HepG2 (cell line): ENCODE data around the gene VEGFA. TPM values are rescaled to one million over a fixed set of nuclear protein-coding genes. Genes with fewer than 3 reads are reported as not detected.

Experiments
- ATAC-seq: fragments of 200-7000 bp; cut with Tn5 transposase; 3 replicates; pipeline ENCODE4 v1.9.1; 2020; ENCODE audit warnings: mild to moderate bottlenecking, moderate library complexity
- BruUV-seq: library from RNA; stranded (reverse); fragments of 400-500 nt; replicated peaks from 2 replicates; lab custom pipeline; 2021; lab: Mats Ljungman, UMichigan
- CTCF ChIA-PET: fragments of 300-600 bp; formaldehyde crosslinking; extraction: SDS; loops from one replicate; lab custom pipeline; 2021; ENCODE audit warnings: low total read pairs, inconsistent platforms, low intra/inter-chr PET ratio; lab: Yijun Ruan, JAX
- POLR2A ChIA-PET: fragments of 350-600 bp; sonication (Branson Sonifier 250); formaldehyde crosslinking; loops from one replicate; lab custom pipeline; 2020; ENCODE audit warnings: antibody characterized with exemption, inconsistent platforms; lab: Yijun Ruan, JAX
- DNase-seq: peaks from one replicate; pipeline ENCODE4 v3.0.0-alpha.2; 2015; ENCODE audit warnings: low spot score
- FAIRE-seq: peaks from 3 replicates; lab custom pipeline; 2011; peaks lifted over from hg19 to GRCh38; lab: Jason Lieb, UNC
- H2AFZ ChIP-seq: one replicate; pipeline ENCODE4 v1.6.1; 2011; ENCODE audit warnings: low read length, inconsistent platforms
- H3K27ac ChIP-seq: fragments of 300-600 bp; 3 replicates; pipeline ENCODE4 v1.8.0; 2011; ENCODE audit warnings: mixed run types, mild to moderate bottlenecking, mixed read lengths, low read length, inconsistent platforms; ENCODE audit not compliant: insufficient read depth; ENCODE audit errors: extremely low read length
- H3K27me3 ChIP-seq, 2 experiments: fragments of 200-600 bp in 1 of 2; 2 replicates in 1 of 2; 3 replicates in 1 of 2; pipeline versions ENCODE4 v1.6.0 to v1.8.0; 2011; ENCODE audit warnings: low read length in 2 of 2, mild to moderate bottlenecking in 2 of 2, moderate library complexity in 2 of 2, inconsistent platforms in 1 of 2; ENCODE audit not compliant: insufficient read depth in 2 of 2, control insufficient read depth in 1 of 2
- H3K36me3 ChIP-seq, 2 experiments: fragments of 200-600 bp in 1 of 2; replicated peaks in 1 of 2; 2 replicates in 1 of 2; 3 replicates in 1 of 2; pipeline versions ENCODE4 v1.5.1 to v1.8.0; 2011; ENCODE audit warnings: low read length in 2 of 2, inconsistent platforms in 1 of 2; ENCODE audit not compliant: insufficient read depth in 2 of 2, control insufficient read depth in 1 of 2
- H3K4me1 ChIP-seq: 2 replicates; pipeline ENCODE4 v1.5.1; 2012; ENCODE audit warnings: low read length, inconsistent platforms; ENCODE audit not compliant: insufficient read depth
- H3K4me2 ChIP-seq: 2 replicates; pipeline ENCODE4 v1.6.0; 2011; ENCODE audit warnings: low read depth, low read length, inconsistent platforms
- H3K4me3 ChIP-seq, 3 experiments: fragments of 200-600 bp in 1 of 3; sonication (generic), shearing (Covaris generic) in 1 of 3; replicated peaks in 1 of 3; 2 replicates each; pipeline ENCODE4 v1.5.1; 2011 to 2016; ENCODE audit warnings: low read length in 3 of 3, inconsistent platforms in 2 of 3, low read depth in 2 of 3, mild to moderate bottlenecking in 2 of 3, control low read depth in 1 of 3, mixed read lengths in 1 of 3; ENCODE audit not compliant: insufficient read depth in 1 of 3
- H3K79me2 ChIP-seq: one replicate; pipeline ENCODE4 v1.6.1; 2011; ENCODE audit warnings: low read length, inconsistent platforms; ENCODE audit not compliant: insufficient read depth
- H3K9ac ChIP-seq: 2 replicates; pipeline ENCODE4 v1.6.0; 2011; ENCODE audit warnings: mild to moderate bottlenecking, low read depth, low read length, inconsistent platforms; ENCODE audit not compliant: insufficient read depth
- H3K9me3 ChIP-seq: 2 replicates; pipeline ENCODE4 v1.5.1; 2012; ENCODE audit warnings: mild to moderate bottlenecking, low read length
- H4K20me1 ChIP-seq: 2 replicates; pipeline ENCODE4 v1.6.0; 2011; ENCODE audit warnings: inconsistent platforms, mild to moderate bottlenecking, low read length, moderate library complexity; ENCODE audit not compliant: insufficient read depth
- ATF6 ChIP-seq: sonication (generic); formaldehyde crosslinking; conservative IDR thresholded peaks from 2 replicates; pipeline ENCODE4 v1.4.0; 2020; ENCODE audit warnings: missing genetic modification reagents
- CHD2 ChIP-seq: IDR thresholded peaks from 2 replicates; pipeline ENCODE4 v1.6.1; 2011; ENCODE audit warnings: low read depth, low read length, improper control_type of control experiment
- SMYD3 ChIP-seq: sonication (generic); formaldehyde crosslinking; IDR thresholded peaks from 2 replicates; pipeline ENCODE4 v1.8.1; 2023; ENCODE audit warnings: mild to moderate bottlenecking, missing genetic modification reagents
- SRY ChIP-seq: sonication (generic); formaldehyde crosslinking; IDR thresholded peaks from 2 replicates; pipeline ENCODE4 v1.8.0; 2022; ENCODE audit warnings: mild to moderate bottlenecking, missing genetic modification reagents
- ZBTB26 ChIP-seq: IDR thresholded peaks from 2 replicates; pipeline ENCODE4 v1.6.1; 2016; ENCODE audit warnings: missing compliant biosample characterization, missing genetic modification reagents, borderline replicate concordance
- ZNF569 ChIP-seq: sonication (generic); formaldehyde crosslinking; IDR thresholded peaks from 2 replicates; pipeline ENCODE4 v1.5.0; 2020; ENCODE audit warnings: mild to moderate bottlenecking, missing genetic modification reagents, moderate library complexity, borderline replicate concordance
- ZNF772 ChIP-seq: sonication (generic); formaldehyde crosslinking; IDR thresholded peaks from 2 replicates; pipeline ENCODE4 v1.5.0; 2020; ENCODE audit warnings: mild to moderate bottlenecking, missing genetic modification reagents
- WGBS: methylation state at CpG from one replicate; pipeline ENCODE4 v1.1.6; 2017; ENCODE audit warnings: low lambda C conversion rate; 5-methylcytosine and 5-hydroxymethylcytosine counted together
- in situ Hi-C: cut with HindIII; loops from 2 replicates; pipeline ENCODE4 v1.10.0; 2017; ENCODE audit warnings: low pct_unique_long_range_greater_than_20kb; ENCODE audit not compliant: extremely low pct_ligation_motif_present
- intact Hi-C: fragments of 100-400 bp; cut with micrococcal nuclease; formaldehyde crosslinking; loops from one replicate; pipeline ENCODE4 v1.10.0; 2022; ENCODE audit not compliant: unreplicated experiment
- polyA plus RNA-seq, 8 experiments: library from polyadenylated mRNA; depleted of rRNA in 3 of 8; stranded (reverse) in 7 of 8; unstranded in 1 of 8; fragments of >200 nt; fragmentation: Illumina TruSeq in 4 of 8; extraction: Trizol in 4 of 8; gene quantifications; 2 replicates each; pipeline versions ENCODE4 v1.2.1 to v1.2.3, GENCODE V29; 2011 to 2016; ENCODE audit warnings: low read depth in 4 of 8, missing spikeins in 1 of 8, mixed read lengths in 1 of 8; ENCODE audit not compliant: insufficient read depth in 1 of 8
- total RNA-seq, 5 experiments: library from RNA; depleted of rRNA; stranded (reverse); fragments of >200 nt; fragmentation: Illumina TruSeq; extraction: Trizol; gene quantifications; 2 replicates each; pipeline ENCODE4 v1.2.3, GENCODE V29; 2016; ENCODE audit warnings: low read depth in 1 of 5
- TF ChIP-seq, protein P1 (sequence below): sonication (generic); formaldehyde crosslinking; IDR thresholded peaks from 2 replicates; pipeline ENCODE4 v1.4.0; 2020; ENCODE audit warnings: mild to moderate bottlenecking, missing genetic modification reagents, borderline replicate concordance

Gene VEGFA
- total and polyA plus RNA-seq, 2 of the 13 experiments (the other 11 are each of a cell fraction or from before 2014, with no cell fraction given), result 68.1 to 629 TPM

DNA sequence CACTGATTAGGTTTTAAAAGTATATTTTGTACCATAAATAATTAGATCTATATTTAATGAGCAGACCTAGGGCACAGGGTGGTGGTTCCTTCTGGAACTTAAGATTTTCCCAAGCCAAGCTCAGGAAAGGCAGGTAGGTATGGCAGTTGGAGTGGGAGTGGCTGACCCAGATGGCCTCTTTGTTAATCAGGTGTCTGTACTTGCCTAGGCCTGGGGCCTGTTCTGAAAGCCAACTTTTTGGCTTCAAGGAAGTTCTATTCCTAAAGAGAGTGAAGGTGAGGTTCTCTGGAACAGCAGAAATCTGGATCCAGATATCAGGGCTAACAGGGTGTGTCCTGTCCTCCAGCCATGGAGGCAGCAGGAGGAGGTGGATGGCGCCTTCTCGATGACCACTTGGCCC lies 44.9 kb downstream of the VEGFA start:
- ATAC-seq, result no peak
- H3K4me3 ChIP-seq, result no peak overlapping the region
- TF ChIP-seq SMYD3 (no peak), ZBTB26 (CRISPR knock-in tag) (no peak), ZNF772 (CRISPR knock-in tag) (no peak), SRY (CRISPR knock-in tag) (no peak), ZNF569 (CRISPR knock-in tag) (no peak), CHD2 (no peak), ATF6 (no peak)
- TF ChIP-seq, protein P1, sequence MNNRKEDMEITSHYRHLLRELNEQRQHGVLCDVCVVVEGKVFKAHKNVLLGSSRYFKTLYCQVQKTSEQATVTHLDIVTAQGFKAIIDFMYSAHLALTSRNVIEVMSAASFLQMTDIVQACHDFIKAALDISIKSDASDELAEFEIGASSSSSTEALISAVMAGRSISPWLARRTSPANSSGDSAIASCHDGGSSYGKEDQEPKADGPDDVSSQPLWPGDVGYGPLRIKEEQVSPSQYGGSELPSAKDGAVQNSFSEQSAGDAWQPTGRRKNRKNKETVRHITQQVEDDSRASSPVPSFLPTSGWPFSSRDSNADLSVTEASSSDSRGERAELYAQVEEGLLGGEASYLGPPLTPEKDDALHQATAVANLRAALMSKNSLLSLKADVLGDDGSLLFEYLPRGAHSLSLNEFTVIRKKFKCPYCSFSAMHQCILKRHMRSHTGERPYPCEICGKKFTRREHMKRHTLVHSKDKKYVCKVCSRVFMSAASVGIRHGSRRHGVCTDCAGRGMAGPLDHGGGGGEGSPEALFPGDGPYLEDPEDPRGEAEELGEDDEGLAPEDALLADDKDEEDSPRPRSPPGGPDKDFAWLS, result no peak
- TF ChIP-seq, all 625 proteins: peak for 0
- H3K4me1 ChIP-seq, result peaks cover 65% of the 10 kb centered on the region
- no peak overlapping the region for H3K9ac ChIP-seq
- H3K27ac ChIP-seq, result no peak overlapping the region
- BruUV-seq, result no TSS peak
- no peak for FAIRE-seq
- no peaks in the 10 kb centered on the region for H4K20me1 ChIP-seq
- no peaks in the 10 kb centered on the region for H3K79me2 ChIP-seq
- H3K36me3 ChIP-seq, result no peaks in the 10 kb centered on the region
- DNase-seq, result no peak
- POLR2A ChIA-PET, result no interaction called here
- CTCF ChIA-PET, result no interaction called here
- H3K4me2 ChIP-seq, result no peak overlapping the region
- intact Hi-C loops (no loop called here), in situ Hi-C loops (no loop called here)
- 79% methylated on average over 2 of the region's 2 CpGs for WGBS
- H3K9me3 ChIP-seq, result no peaks in the 10 kb centered on the region
- H3K27me3 ChIP-seq, result peaks cover 0 to 3% of the 10 kb centered on the region in 2 experiments; a peak in 2 of 5 replicates
- H2AFZ ChIP-seq, result no peak overlapping the region
